ENCODE data around the gene DCST1.

The DCST1 gene

DNA sequence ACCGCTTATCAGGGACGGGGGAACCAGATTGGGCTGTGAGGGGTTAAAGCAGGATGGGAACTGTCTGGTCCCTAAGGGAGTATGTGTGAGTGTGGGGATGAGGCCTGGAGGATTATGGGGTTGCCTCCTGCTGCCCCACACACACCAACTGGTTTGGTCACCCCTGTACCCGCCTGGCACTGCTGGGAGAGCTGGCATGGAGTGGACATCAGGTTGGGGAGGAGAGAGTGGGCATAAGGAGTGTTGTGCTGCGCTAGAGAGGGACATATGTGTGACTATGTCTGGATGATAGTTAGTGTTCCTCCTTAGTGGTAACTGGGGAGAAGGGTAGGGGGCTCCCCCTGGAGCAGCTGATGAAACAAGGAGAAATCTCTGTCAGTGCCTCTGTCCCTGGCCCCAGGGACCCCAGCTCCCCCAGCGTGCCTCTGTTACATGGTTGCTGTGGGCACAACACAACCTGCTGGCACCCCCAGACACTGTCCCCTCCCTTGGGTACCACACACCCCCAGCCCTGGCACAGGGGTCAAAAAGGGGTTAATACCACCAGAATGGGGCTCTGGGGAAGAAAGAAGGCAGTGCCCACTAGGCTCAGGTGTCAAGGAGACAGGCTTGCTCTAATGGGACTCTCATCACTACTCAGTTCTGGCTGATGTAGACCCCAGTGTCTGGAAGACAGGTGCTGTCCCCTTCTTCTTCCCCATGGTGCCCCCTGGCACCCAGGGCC is 29.1 kb upstream of the DCST1 start:
- H3K4me1 Mint-ChIP-seq: peaks cover 58% of the 10 kb centered on the region
- H3K9me3 Mint-ChIP-seq: no peaks in the 10 kb centered on the region
- CTCF ChIA-PET: interaction anchor here (1.0 to 4.3 kb wide), 3 partner anchors 9 to 81 kb away, joined by 4 to 17 read pairs (median 7); no protein-coding TSS in a partner anchor
- peak overlapping the region; percentile 89 for H3K27ac Mint-ChIP-seq
- peaks cover 10% of the 10 kb centered on the region for H3K36me3 Mint-ChIP-seq
- H3K4me3 Mint-ChIP-seq: peak overlapping the region; percentile 98
- no peaks in the 10 kb centered on the region for H3K27me3 Mint-ChIP-seq
- DNase-seq: no peak

DNA sequence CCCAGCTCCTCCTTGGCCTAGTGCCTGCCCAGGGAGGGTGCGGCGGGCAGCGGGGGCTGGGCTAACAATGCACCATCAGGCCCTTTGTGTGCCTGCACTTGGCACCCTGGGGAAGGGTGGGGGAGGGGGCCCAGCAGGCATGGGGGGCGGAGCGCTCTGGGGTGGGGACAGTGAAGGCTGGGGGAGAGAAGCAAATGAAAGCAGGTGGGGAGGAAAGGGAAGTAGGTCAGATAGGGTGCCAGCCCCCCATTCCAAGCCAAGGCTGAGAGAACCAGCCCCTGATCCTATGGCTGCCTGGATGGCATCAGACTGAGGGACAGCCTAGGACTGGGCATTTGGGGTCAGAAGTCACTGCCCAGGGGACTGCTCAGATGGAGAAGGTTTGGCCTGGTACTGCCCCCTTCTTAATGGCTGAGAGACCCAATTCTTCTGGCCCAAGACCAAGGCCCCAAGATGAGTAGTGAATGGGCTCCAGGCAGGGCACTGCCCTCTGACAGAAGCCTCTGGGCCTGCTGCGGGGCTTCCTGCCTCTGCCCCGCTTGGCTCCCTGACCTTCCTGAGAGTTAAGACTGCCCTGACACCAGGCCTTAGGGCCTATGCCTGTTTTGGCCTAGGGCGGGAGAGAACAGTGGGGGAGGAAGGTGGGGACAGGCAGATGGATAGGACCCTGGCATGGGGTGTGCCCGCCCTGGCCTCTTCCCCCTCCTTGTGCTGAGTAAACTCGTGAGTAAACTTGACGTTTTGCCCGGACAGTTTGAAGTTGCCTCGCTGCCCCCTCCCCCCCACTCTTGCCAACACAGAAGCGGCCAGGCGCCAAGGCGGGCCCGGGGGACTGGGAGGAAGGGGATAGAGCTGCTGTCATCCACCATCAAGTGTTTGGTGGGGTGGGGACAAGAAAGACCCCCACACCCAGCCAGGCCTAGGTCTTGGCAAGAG is 28.3 kb upstream of the DCST1 start:
- Mint-ChIP-seq H3K4me1 (peaks cover 55% of the 10 kb centered on the region), H3K9me3 (no peaks in the 10 kb centered on the region)

DNA sequence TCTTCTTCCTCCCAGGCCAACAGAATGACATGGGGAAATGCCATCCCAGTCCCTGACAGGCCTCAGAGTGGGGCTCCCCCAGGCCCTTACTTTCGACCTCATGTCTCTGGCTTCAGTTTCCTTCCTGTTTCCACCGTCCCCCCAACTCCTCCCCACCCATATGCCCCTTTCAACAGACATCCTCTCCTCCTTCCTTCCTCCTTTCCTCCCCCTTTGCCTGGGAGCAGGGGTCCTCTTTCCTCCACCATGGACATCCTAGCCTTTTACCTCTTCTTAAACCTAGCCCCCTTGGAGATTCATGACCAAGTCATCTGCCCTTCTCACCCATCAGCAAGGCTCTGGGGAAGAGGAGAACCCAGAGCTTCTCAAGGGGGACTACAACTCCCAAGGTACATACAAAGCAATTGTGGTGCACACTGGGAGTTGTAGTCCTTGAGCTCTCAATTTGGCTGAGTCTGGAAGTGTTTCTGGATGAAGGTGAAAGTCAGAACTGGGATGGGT is 27.0 kb upstream of the DCST1 start:
- Mint-ChIP-seq H3K4me3 (peak overlapping the region; percentile 52), H3K9me3 (no peaks in the 10 kb centered on the region), H3K27ac (peak overlapping the region; percentile 87), H3K27me3 (no peaks in the 10 kb centered on the region), H3K4me1 (peaks cover 64% of the 10 kb centered on the region), H3K36me3 (peaks cover 22% of the 10 kb centered on the region)
- CTCF ChIA-PET: interaction anchor here (4.0 kb wide), 1 partner anchor 10 kb away, joined by 41 read pairs; no protein-coding TSS in a partner anchor
- DNase-seq: peak; percentile 62

More for the DNA sequence above, 28.3 kb upstream of the DCST1 start:
- Mint-ChIP-seq H3K4me3 (peak overlapping the region; percentile 98), H3K36me3 (peaks cover 17% of the 10 kb centered on the region), H3K27me3 (no peaks in the 10 kb centered on the region), H3K27ac (peak overlapping the region; percentile 89)
- peak; percentile 50 for DNase-seq
- CTCF ChIA-PET: interaction anchor here (1.0 to 4.3 kb wide), 3 partner anchors 11 to 80 kb away, joined by 4 to 41 read pairs (median 17); no protein-coding TSS in a partner anchor

DNA sequence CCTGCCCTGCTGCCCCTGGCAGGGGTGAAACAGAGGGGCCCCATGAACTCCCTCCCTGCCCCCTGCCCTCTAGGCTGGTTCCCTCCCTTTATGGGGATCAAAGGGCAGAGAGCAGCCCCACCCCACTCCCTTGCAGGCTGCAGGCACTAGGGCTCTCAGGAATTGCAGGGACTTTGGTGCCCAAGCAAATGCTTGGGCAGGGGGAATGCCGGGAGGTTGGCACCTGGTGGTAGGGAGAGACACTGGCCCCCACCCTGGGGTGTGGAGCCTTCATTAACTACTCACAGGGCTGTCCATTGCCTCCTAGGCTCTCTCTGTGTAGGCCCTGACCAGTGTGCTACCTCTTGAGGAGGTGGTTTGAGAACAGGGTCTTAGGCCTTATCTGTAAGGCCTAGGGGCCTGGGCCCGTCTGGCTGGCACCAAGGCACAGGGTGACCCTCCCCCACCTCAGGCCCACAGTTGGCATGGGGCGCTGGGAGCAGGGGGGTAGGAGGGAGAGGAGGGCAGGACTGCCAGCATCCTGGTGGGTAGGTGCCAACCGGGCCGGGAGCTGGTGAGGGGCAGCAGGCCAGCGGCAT is 26.3 kb upstream of the DCST1 start:
- Mint-ChIP-seq H3K27me3 (no peaks in the 10 kb centered on the region), H3K36me3 (peaks cover 22% of the 10 kb centered on the region), H3K27ac (peak overlapping the region; percentile 87), H3K4me1 (peaks cover 70% of the 10 kb centered on the region), H3K9me3 (no peaks in the 10 kb centered on the region), H3K4me3 (peak overlapping the region; percentile 41)
- DNase-seq: peak; percentile 29
- CTCF ChIA-PET: interaction anchor here (1.5 to 4.0 kb wide), 3 partner anchors 8 to 78 kb away, joined by 4 to 41 read pairs (median 8); no protein-coding TSS in a partner anchor

DNA sequence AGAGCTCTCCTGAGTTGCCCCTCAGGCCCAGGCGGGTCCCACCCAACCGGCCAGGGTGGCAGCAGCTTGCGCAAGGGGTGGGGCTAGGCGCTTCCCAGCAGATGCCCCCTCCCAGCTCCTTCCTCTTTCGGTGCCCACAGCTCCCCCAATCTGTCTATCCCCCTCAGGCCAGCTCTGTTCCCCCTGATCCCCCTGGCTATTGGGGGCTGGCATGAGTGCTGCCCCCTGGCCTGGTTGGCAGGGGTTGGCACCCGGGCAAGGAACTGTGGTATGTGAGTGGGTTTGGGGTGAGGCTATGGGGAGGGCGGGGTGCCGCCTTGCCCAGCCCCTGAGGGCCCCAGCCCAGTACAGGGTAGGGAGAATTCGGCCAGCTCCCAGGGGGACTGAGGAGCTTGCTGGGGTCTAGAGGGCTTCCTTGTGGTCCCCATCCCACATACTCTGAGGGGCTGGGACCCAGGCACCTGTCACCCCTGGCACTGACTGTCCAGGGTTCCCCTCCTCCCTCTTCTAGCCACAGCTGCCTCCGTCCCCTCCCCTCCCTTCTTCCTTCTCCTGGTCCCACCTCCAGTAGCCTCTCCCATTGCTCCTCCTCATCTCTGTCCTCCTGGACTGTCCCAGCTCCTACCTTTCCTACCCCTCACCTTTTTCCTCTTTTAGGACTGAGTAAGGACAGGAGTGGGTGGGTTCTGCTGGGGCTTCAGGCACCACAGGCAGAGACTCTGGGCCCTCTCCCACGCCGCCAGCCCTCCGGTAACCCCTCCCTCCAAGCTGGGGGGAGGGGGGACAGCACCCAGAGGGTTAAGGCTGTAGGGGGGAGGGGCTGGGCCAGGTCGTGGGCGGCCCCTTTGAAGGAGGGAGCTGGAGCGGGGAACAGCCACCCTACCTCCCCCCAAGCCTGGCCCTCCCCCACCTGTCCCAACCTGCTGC is 25.3 kb upstream of the DCST1 start:
- Mint-ChIP-seq H3K27ac (peak overlapping the region; percentile 90), H3K4me1 (peaks cover 79% of the 10 kb centered on the region), H3K9me3 (no peaks in the 10 kb centered on the region), H3K4me3 (peak overlapping the region; percentile 93), H3K36me3 (peaks cover 30% of the 10 kb centered on the region), H3K27me3 (no peaks in the 10 kb centered on the region)
- CTCF ChIA-PET: interaction anchor here (0.7 to 4.0 kb wide), 6 partner anchors 8 to 164 kb away, joined by 4 to 41 read pairs (median 4); partner anchors contain the start of genes KRTCAP2 and PBXIP1
- peak; percentile 79 for DNase-seq

DNA sequence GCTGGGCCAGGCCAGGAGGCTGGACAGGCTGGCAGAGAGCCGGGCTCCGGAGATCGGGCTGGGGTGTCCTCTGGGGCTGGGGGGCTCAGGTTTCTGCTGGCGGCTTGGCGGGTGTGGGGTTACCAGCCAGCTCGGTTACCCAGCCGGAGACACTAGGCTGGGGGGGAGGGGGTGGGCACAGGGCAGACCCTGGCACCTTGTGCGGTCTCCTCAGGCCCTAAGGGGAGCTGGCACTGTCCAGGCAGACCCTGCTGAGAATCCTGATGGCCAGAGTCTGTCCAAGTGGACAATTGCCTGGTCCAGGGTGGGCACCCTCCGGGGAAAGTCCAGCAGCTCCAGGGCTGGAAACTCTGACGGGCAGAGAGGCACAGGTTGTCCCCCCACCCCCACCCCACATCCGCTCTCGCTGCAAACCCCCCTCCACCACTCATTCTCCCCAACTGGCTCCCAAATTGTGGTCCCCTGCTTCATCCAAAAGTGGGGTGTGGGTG is 24.4 kb upstream of the DCST1 start:
- Mint-ChIP-seq H3K4me3 (peak overlapping the region; percentile 93), H3K27me3 (no peaks in the 10 kb centered on the region), H3K4me1 (peaks cover 82% of the 10 kb centered on the region), H3K27ac (peak overlapping the region; percentile 90), H3K36me3 (peaks cover 34% of the 10 kb centered on the region), H3K9me3 (no peaks in the 10 kb centered on the region)
- peak; percentile 49 for DNase-seq
- CTCF ChIA-PET: interaction anchor here (0.7 to 5.0 kb wide), 7 partner anchors 7 to 163 kb away, joined by 4 to 41 read pairs (median 4); partner anchors contain the start of genes KRTCAP2 and PBXIP1

DNA sequence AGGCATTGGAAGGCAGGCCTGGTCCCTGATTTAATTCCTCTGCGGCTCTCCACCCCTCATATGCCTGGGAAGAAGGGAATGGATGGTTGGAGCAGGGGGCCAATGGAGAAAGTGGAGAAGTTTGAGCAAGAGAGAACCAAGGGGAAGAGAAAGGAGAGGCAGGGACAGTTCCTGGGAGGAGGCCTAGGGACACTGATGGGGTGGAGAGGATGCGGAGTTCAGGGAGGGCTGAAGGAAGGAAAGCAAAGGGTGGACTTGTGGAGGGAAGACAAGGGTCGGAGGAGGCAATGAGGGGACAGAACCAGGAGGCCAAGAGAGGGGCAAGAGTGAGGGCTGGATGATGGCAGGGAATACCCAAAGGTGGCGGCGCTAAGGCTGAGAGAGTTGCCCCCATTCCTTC is 23.9 kb upstream of the DCST1 start:
- no peaks in the 10 kb centered on the region for H3K27me3 Mint-ChIP-seq
- peaks cover 82% of the 10 kb centered on the region for H3K4me1 Mint-ChIP-seq
- CTCF ChIA-PET: interaction anchor here (1.2 to 5.0 kb wide), 4 partner anchors 10 to 163 kb away, joined by 3 to 21 read pairs (median 4); partner anchors contain the start of gene KRTCAP2
- peak overlapping the region; percentile 93 for H3K4me3 Mint-ChIP-seq
- DNase-seq: no peak
- H3K27ac Mint-ChIP-seq: peak overlapping the region; percentile 90
- no peaks in the 10 kb centered on the region for H3K9me3 Mint-ChIP-seq
- peaks cover 34% of the 10 kb centered on the region for H3K36me3 Mint-ChIP-seq

DNA sequence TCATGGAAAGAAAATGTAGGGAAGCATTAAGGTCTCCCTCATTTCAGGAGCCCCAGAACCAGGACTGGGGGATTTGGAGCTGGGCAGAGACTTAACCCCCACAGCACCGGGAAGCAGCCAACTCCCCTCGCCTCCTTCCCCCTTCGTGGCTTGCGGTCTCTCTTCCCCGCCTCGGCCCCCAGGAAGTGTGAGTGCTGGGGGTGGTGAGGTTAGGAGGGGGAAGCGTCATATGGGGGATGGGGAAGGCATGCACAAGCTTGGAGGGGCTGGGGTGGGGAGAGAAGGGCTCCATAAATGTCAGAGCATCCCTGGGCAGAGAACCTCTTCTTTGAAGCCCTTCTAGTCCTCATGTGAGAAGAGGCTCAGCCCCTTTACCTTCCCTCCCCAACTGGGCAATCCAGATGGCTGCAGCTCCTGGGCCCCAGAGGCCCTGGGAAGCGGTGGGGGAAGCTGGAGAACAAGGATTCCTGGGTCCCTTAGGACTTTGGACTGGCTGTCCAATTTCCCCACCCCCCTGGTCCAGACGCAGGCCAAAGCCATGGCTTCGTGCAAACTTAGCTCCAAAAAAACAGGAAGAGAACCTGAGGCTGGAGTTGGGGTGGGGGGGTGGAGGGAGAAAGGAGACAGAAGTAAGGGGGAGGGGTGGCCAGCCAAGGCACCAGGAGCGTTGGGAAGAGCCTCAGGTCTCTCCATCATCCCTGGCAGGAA is 23.3 kb upstream of the DCST1 start:
- CTCF ChIA-PET: interaction anchor here (0.6 to 5.0 kb wide), 4 partner anchors 11 to 450 kb away, joined by 3 to 21 read pairs (median 3); no protein-coding TSS in a partner anchor
- peaks cover 36% of the 10 kb centered on the region for H3K36me3 Mint-ChIP-seq
- H3K27me3 Mint-ChIP-seq: no peaks in the 10 kb centered on the region
- DNase-seq: peak; percentile 51
- no peaks in the 10 kb centered on the region for H3K9me3 Mint-ChIP-seq
- H3K4me3 Mint-ChIP-seq: peak overlapping the region; percentile 93
- peaks cover 84% of the 10 kb centered on the region for H3K4me1 Mint-ChIP-seq
- peak overlapping the region; percentile 90 for H3K27ac Mint-ChIP-seq

DNA sequence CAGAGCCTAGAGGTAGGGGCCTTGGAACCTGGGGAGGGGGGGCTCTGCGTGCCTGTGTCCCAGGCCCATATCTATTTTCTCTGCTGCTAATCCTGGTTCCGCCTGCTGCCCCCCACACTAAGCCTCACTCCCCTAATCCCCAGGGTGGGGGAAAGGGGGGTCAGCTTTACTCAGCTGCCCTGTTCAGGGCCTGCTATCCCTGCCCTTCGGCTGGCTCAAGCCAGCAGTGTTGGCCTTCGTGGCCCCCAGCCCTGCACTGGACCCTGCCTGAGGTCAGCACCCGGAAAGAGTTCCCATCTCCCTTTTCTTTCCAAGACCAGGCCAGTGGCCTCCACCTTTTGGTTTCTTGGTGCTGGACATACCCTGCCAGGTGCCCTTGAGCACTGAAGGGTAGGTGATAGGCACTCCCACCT is 22.6 kb upstream of the DCST1 start:
- Mint-ChIP-seq H3K4me3 (peak overlapping the region; percentile 93), H3K9me3 (no peaks in the 10 kb centered on the region), H3K4me1 (peaks cover 84% of the 10 kb centered on the region), H3K27ac (peak overlapping the region; percentile 90), H3K36me3 (peaks cover 43% of the 10 kb centered on the region), H3K27me3 (no peaks in the 10 kb centered on the region)
- CTCF ChIA-PET: interaction anchor here (0.6 to 5.0 kb wide), 4 partner anchors 12 to 451 kb away, joined by 3 to 21 read pairs (median 3); no protein-coding TSS in a partner anchor
- no peak for DNase-seq

DNA sequence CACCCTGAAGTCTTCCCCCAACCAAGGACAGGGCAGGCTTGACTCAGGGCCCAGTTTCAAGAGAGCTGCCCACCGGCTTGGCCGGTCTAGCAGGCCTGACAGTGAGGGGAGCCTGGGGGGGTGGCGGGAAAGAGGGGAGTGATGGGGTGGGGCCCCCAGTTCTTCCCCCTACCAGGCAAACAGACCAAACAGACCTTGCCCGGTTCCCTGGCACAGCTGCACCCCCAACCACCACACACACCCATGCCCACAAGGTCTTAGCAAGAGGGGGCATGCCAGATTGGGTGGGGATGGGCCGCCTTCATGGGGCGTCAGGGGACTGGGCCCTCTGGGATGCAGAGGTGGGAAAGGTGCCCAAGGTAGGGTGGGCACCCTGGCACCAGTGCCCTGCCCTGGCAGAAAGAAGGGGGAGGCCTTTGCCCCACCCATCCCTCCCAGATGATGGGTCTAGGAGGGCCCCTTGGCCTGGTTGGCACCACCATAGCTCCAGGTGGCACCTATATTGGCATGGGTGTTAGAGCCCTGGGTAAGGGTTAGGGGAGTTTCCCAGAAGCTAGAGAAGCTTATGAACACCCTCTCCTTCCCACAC is 22.1 kb upstream of the DCST1 start:
- peak overlapping the region; percentile 93 for H3K4me3 Mint-ChIP-seq
- peak overlapping the region; percentile 90 for H3K27ac Mint-ChIP-seq
- no peak for DNase-seq
- CTCF ChIA-PET: interaction anchor here (0.6 to 5.0 kb wide), 5 partner anchors 12 to 50 kb away, joined by 3 to 21 read pairs (median 6); partner anchors contain the start of gene ADAM15
- no peaks in the 10 kb centered on the region for H3K27me3 Mint-ChIP-seq
- peaks cover 84% of the 10 kb centered on the region for H3K4me1 Mint-ChIP-seq
- no peaks in the 10 kb centered on the region for H3K9me3 Mint-ChIP-seq
- H3K36me3 Mint-ChIP-seq: peaks cover 47% of the 10 kb centered on the region

DNA sequence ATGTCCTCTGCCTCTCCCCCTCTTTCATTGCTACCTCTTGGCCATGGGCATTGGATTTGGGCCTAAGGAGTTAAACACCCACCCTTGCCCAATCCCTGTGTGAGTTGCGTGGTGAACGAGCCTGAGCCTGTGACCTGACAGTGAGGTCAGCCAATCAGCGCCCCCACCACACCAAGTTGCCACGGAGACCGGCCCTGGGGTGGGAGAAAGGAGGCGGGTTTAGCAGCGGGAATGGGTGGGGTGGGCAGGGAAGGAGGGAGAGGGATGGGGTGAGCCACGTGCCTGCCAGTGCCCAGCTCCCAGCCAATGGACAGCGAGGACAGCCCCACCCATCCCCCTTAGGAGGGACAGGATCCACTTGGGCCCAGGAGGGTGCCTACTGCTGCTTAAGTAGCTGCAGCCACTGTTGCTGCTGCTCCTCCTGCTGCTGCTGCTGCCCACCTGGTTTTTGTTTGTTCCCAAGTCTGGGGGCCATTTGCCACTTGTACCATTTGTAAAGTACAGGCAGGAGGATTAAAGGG is 21.5 kb upstream of the DCST1 start:
- H3K9me3 Mint-ChIP-seq: no peaks in the 10 kb centered on the region
- H3K36me3 Mint-ChIP-seq: peaks cover 52% of the 10 kb centered on the region
- CTCF ChIA-PET: interaction anchor here (0.6 to 5.0 kb wide), 7 partner anchors 8 to 50 kb away, joined by 3 to 21 read pairs (median 6); partner anchors contain the start of gene ADAM15
- peak overlapping the region; percentile 93 for H3K4me3 Mint-ChIP-seq
- DNase-seq: peak; percentile 68
- no peaks in the 10 kb centered on the region for H3K27me3 Mint-ChIP-seq
- H3K27ac Mint-ChIP-seq: peak overlapping the region; percentile 87
- H3K4me1 Mint-ChIP-seq: peaks cover 84% of the 10 kb centered on the region

Data from activated naive CD4-positive, alpha-beta T cell treated with anti-CD3 and anti-CD28 coated beads, Interleukin-2, amount 10 ng/mL, durations not matched to agents 7 days and 5 days (primary cell).